SK-N-MC (cell line): ENCODE results near the gene PCBP3.
"Not testable (repeated sequence)": the region's sequence is repeated elsewhere in the genome, so short reads cannot be mapped to it uniquely, and the experiment has no call there.

ENCODE experiments used
- EZH2 ChIP-seq: fragments of 200-600 bp; sonication (generic); IDR thresholded peaks from one replicate; pipeline ENCODE4 v1.6.1; 2017; ENCODE audit warnings: antibody characterized with exemption
- POLR2AphosphoS5 ChIP-seq: IDR thresholded peaks from 2 replicates; pipeline ENCODE4 v1.6.1; 2012; ENCODE audit warnings: mild to moderate bottlenecking, low read depth, low read length, borderline replicate concordance

- not testable (repeated sequence) for TF ChIP-seq EZH2, POLR2AphosphoS5
These were observed 34.6 kb upstream of the PCBP3 start for GRCh38 chr21:45608747-45609470.
